SK-N-MC (cell line): ENCODE measurements around the gene SLC9B2.
A peak's percentile ranks its signal among the peaks of the same experiment; 100 is the strongest.

ENCODE experiments used
- DNase-seq: peaks from one replicate; pipeline ENCODE4 v3.0.0-alpha.2; 2011; ENCODE audit warnings: low read depth, low spot score
- H3K27ac ChIP-seq: fragments of 200-600 bp; sonication (generic); 2 replicates; pipeline ENCODE4 v1.5.1; 2016; ENCODE audit warnings: mixed run types
- H3K36me3 ChIP-seq: fragments of 200-600 bp; sonication (generic); 2 replicates; pipeline ENCODE4 v1.6.1; 2017; ENCODE audit warnings: antibody characterized with exemption, low read length, mixed read lengths; ENCODE audit not compliant: insufficient read depth
- H3K4me3 ChIP-seq: fragments of 200-600 bp; sonication (generic); 2 replicates; pipeline ENCODE4 v1.5.1; 2016
- H3K9ac ChIP-seq: fragments of 200-600 bp; sonication (generic); 2 replicates; pipeline ENCODE4 v1.8.0; 2017; ENCODE audit warnings: mixed run types, mixed read lengths; ENCODE audit not compliant: insufficient read length
- H3K9me3 ChIP-seq: fragments of 200-600 bp; sonication (generic); 2 replicates; pipeline ENCODE4 v1.6.1; 2017; ENCODE audit warnings: low read depth, mild to moderate bottlenecking, antibody characterized with exemption, low read length, moderate library complexity, mixed read lengths
- EZH2 ChIP-seq: fragments of 200-600 bp; sonication (generic); IDR thresholded peaks from one replicate; pipeline ENCODE4 v1.6.1; 2017; ENCODE audit warnings: antibody characterized with exemption
- FOXP2 ChIP-seq: optimal IDR thresholded peaks from 2 replicates; pipeline ENCODE3; 2011; ENCODE audit warnings: mild to moderate bottlenecking, moderate library complexity; ENCODE audit not compliant: insufficient read depth; ENCODE audit errors: extremely low read length, control extremely low read depth
- POLR2AphosphoS5 ChIP-seq: IDR thresholded peaks from 2 replicates; pipeline ENCODE4 v1.6.1; 2012; ENCODE audit warnings: mild to moderate bottlenecking, low read depth, low read length, borderline replicate concordance

Gene SLC9B2

GRCh38 chr4:103086551-103086950 is 10.0 kb upstream of the SLC9B2 start:
- Histone ChIP-seq H3K27ac (no peak overlapping the region), H3K4me3 (no peak overlapping the region), H3K36me3 (peaks cover 35% of the 10 kb centered on the region), H3K9me3 (no peaks in the 10 kb centered on the region), H3K9ac (no peak overlapping the region)
- TF ChIP-seq FOXP2 = no peak
- no peak for DNase-seq

GRCh38 chr4:103085555-103086196 is 9.1 kb upstream of the SLC9B2 start:
- H3K27ac ChIP-seq = no peak overlapping the region
- DNase-seq = no peak
- TF ChIP-seq POLR2AphosphoS5 = no peak
- no peak for TF ChIP-seq EZH2
- no peak for TF ChIP-seq FOXP2
- no peaks in the 10 kb centered on the region for H3K9me3 ChIP-seq
- no peak overlapping the region for H3K4me3 ChIP-seq
- H3K36me3 ChIP-seq = peaks cover 31% of the 10 kb centered on the region
- no peak overlapping the region for H3K9ac ChIP-seq

DNA sequence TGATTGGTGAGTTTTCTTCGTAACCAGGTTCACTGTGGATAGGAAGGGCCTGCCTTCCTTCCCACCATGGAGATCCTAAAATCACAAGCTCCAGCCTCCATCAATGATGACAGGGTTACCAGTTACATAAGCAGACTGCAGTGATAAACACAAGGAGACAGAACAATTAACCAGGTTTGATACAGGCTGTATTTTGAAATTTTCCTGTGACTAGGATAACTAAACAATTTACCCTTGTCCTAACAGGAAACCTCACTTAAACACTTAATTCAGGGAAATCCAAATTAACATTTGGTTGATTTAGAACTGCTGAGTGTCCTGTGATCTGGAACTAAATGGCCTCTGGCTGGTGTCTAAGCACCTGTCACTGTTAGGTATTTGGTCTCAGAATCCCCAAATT is 3.1 kb upstream of the SLC9B2 start:
- DNase-seq = no peak
- no peaks in the 10 kb centered on the region for H3K36me3 ChIP-seq
- no peak overlapping the region for H3K9ac ChIP-seq
- no peak overlapping the region for H3K27ac ChIP-seq
- TF ChIP-seq FOXP2 = no peak
- TF ChIP-seq POLR2AphosphoS5 = no peak
- no peak for TF ChIP-seq EZH2
- H3K4me3 ChIP-seq = no peak overlapping the region
- no peaks in the 10 kb centered on the region for H3K9me3 ChIP-seq

DNA sequence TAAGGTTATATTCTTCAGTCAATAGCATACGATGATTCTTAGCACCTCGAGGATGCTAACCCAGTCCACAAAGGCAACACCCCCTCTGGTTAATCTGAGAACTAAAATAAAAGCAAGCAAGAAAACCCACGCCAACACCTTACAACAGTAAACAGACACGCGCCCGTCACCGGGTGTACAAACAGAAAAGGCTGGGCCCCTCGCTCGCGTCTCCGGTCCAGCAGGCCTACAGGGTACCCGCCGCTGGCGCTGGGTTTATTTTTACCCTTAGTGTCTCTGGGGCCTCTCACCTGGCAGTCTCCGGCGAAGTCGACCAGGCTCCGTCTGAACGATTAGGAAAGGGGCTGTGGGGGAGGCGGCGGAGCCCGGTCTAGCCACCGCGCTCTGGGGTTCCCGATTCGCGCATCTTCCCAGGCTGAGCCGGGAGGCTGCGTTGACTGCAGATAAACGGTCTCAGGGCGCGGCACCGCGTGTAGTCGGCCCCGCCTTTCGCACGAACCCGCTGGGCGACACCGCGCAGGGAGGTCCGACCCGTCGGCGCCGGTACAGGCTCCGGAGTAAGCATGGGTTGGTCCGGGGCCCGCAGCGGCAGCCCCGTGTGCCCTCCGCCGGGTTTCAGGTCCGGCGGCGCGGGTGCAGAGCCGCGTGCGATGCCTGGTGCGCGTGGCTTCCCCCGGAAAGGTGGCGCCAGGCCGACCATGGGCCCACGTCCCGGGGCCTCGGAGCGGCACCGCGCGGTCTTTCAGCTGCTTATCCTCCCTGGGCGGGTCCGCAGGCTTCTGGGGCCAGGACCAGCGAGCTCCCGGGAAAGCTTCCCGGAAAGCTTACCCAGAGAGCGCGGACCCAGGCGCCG is 441 bp downstream of the SLC9B2 start:
- peak overlapping the region; percentile 85 for H3K9ac ChIP-seq
- H3K27ac ChIP-seq = peak overlapping the region; percentile 32; the same call in 1 of the 2 replicates
- H3K9me3 ChIP-seq = no peaks in the 10 kb centered on the region
- DNase-seq = no peak
- peak overlapping the region; percentile 84 for H3K4me3 ChIP-seq
- no peaks in the 10 kb centered on the region for H3K36me3 ChIP-seq
- TF ChIP-seq EZH2 (no peak), POLR2AphosphoS5 (peak; percentile 52), FOXP2 (no peak)

- no peaks in the 10 kb centered on the region for H3K9me3 ChIP-seq
- DNase-seq = no peak
- peak overlapping the region; percentile 85 for H3K9ac ChIP-seq
- no peak overlapping the region for H3K27ac ChIP-seq
- H3K36me3 ChIP-seq = no peaks in the 10 kb centered on the region
- peak overlapping the region; percentile 84 for H3K4me3 ChIP-seq
- TF ChIP-seq FOXP2 = no peak
- TF ChIP-seq EZH2 = no peak
- no peak for TF ChIP-seq POLR2AphosphoS5
These were observed 1.1 kb downstream of the SLC9B2 start for GRCh38 chr4:103075435-103075893.

- TF ChIP-seq EZH2 (no peak), FOXP2 (no peak), POLR2AphosphoS5 (no peak)
- no peak for DNase-seq
- Histone ChIP-seq H3K36me3 (no peaks in the 10 kb centered on the region), H3K27ac (no peak overlapping the region), H3K4me3 (peak overlapping the region; percentile 84), H3K9me3 (no peaks in the 10 kb centered on the region), H3K9ac (peak overlapping the region; percentile 85)
These were observed 1.7 kb downstream of the SLC9B2 start for GRCh38 chr4:103074744-103075434.

GRCh38 chr4:103073792-103074438 is 2.6 kb downstream of the SLC9B2 start:
- no peak overlapping the region for H3K4me3 ChIP-seq
- no peak overlapping the region for H3K27ac ChIP-seq
- no peak overlapping the region for H3K9ac ChIP-seq
- DNase-seq = no peak
- TF ChIP-seq FOXP2 (no peak), EZH2 (no peak), POLR2AphosphoS5 (no peak)
- H3K36me3 ChIP-seq = no peaks in the 10 kb centered on the region
- H3K9me3 ChIP-seq = no peaks in the 10 kb centered on the region

DNA sequence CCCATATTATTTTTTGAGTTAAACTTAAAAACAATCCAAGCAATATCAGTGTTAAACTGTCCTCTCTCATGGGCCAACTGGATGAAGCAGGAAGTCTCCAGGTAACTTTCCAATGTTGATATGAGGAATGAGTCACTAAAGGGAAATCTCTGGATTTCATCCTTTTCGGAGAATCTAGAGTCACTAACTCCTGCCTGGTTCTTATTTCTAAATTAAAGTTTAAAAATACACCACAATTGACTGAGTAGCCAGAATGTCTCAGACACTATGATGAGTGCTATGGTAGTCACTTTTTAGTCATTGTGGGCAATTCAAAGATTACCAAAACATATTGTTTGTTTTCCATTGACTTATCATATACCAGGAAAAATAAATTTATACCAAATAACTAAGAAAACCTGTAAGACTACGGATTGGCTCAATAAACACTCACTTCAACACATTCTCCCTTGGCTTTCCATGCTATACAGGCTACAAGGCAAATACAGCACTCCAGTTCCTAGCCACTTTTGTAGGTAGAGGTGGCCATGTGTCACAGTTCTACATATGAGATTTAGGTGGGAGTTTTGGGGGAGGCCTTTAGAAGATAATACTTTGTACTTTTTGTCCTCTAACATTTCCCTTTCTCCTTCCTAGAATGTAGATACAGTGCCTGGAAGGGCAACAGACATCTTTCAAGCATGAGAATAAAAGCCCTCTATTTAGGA is 8.6 kb downstream of the SLC9B2 start:
- TF ChIP-seq EZH2 (no peak), POLR2AphosphoS5 (no peak), FOXP2 (no peak)
- Histone ChIP-seq H3K36me3 (peaks cover 16% of the 10 kb centered on the region), H3K27ac (no peak overlapping the region), H3K9me3 (no peaks in the 10 kb centered on the region), H3K9ac (no peak overlapping the region), H3K4me3 (no peak overlapping the region)
- no peak for DNase-seq
